Right lobe of liver (tissue), 4 donors: ENCODE results near the gene SDK1.

Experiments used
- CTCF ChIP-seq, 4 donors: fragments of 200-600 bp in 3 of 4; fragments of 450-650 bp in 1 of 4; IDR thresholded peaks; one replicate each; pipeline versions ENCODE4 v1.5.1 to v1.8.0; 2016 to 2022; ENCODE audit warnings: antibody characterized with exemption in 4 of 4, mild to moderate bottlenecking in 2 of 4
- POLR2A ChIP-seq: fragments of 450-650 bp; IDR thresholded peaks from one replicate; pipeline ENCODE4 v1.6.1; 2017; ENCODE audit warnings: antibody characterized with exemption, mild to moderate bottlenecking
- donor health status: DM: no; HTN: no; CAD: no.
- donor health status: DM: no; HTN: no; CAD: no.
- donor health status: DM: no; HTN: yes; CAD: no.

- TF ChIP-seq CTCF (IDR thresholded peaks at IDR 0.05) (peak in 2 of 4 donors; percentile 9 to 18), POLR2A (no peak)
Observed at GRCh38 chr7:3922175-3922635, 621.2 kb downstream of the SDK1 start.
